ENCODE data around the gene KRTAP5-7. TPM values are rescaled to one million over a fixed set of nuclear protein-coding genes. Genes with fewer than 3 reads are reported as not detected.

KRTAP5-7 gene
- total RNA-seq, 1 experiment from 2014 or later, result not detected

- TF ChIP-seq, protein P1, sequence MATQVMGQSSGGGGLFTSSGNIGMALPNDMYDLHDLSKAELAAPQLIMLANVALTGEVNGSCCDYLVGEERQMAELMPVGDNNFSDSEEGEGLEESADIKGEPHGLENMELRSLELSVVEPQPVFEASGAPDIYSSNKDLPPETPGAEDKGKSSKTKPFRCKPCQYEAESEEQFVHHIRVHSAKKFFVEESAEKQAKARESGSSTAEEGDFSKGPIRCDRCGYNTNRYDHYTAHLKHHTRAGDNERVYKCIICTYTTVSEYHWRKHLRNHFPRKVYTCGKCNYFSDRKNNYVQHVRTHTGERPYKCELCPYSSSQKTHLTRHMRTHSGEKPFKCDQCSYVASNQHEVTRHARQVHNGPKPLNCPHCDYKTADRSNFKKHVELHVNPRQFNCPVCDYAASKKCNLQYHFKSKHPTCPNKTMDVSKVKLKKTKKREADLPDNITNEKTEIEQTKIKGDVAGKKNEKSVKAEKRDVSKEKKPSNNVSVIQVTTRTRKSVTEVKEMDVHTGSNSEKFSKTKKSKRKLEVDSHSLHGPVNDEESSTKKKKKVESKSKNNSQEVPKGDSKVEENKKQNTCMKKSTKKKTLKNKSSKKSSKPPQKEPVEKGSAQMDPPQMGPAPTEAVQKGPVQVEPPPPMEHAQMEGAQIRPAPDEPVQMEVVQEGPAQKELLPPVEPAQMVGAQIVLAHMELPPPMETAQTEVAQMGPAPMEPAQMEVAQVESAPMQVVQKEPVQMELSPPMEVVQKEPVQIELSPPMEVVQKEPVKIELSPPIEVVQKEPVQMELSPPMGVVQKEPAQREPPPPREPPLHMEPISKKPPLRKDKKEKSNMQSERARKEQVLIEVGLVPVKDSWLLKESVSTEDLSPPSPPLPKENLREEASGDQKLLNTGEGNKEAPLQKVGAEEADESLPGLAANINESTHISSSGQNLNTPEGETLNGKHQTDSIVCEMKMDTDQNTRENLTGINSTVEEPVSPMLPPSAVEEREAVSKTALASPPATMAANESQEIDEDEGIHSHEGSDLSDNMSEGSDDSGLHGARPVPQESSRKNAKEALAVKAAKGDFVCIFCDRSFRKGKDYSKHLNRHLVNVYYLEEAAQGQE (IDR thresholded peaks at IDR 0.05; ENCODE audit: low read depth), result no peak
- TF ChIP-seq EGR1 (IDR thresholded peaks at IDR 0.05; ENCODE audit: low read depth) (no peak), CBX3 (IDR thresholded peaks at IDR 0.05; ENCODE audit: low read depth) (no peak), EZH2 (IDR thresholded peaks at IDR 0.05) (no peak), POLR2AphosphoS5 (IDR thresholded peaks at IDR 0.05; ENCODE audit: low read depth, low read length) (no peak)
Measured at GRCh38 chr11:71482746-71483364, 44.2 kb upstream of the KRTAP5-7 start (continued).

- intact Hi-C loops (cut with micrococcal nuclease), result no loop called here
- H3K27ac ChIP-seq (ENCODE audit: low read depth, low read length), result no peak overlapping the region
- H3K27me3 ChIP-seq (ENCODE audit: insufficient read depth, low read length), result no peaks in the 10 kb centered on the region
- no peaks in the 10 kb centered on the region for H3K9me2 ChIP-seq (ENCODE audit: insufficient read depth)
- H3K9ac ChIP-seq (ENCODE audit: low read length), result no peak overlapping the region
- ChIA-PET POLR2A (no interaction called here), CTCF (no interaction called here), RAD21 (ENCODE audit: low non-redundant PET in 1 of 2, low total read pairs in 2 of 2, uncharacterized antibody in 2 of 2, unreplicated experiment in 2 of 2) (no interaction called here)
- DNase-seq (ENCODE audit: low read depth, low spot score) (no peak), ATAC-seq (no peak)
- H3K4me2 ChIP-seq (ENCODE audit: low read length), result no peak overlapping the region
- no peaks in the 10 kb centered on the region for H3K79me2 ChIP-seq (ENCODE audit: insufficient read depth, low read length)
- H2AFZ ChIP-seq (ENCODE audit: low read depth, low read length, poor library complexity, severe bottlenecking), result no peak overlapping the region
- H4K20me1 ChIP-seq (ENCODE audit: insufficient read depth), result no peaks in the 10 kb centered on the region
- H3K4me1 ChIP-seq (ENCODE audit: control insufficient read depth in 1 of 2, insufficient read depth in 2 of 2, low read length in 2 of 2), result peaks cover 0 to 5% of the 10 kb centered on the region in 2 experiments; a peak in 1 of 4 replicates
- H3K9me3 ChIP-seq (ENCODE audit: control insufficient read depth in 1 of 2, insufficient read depth in 1 of 2, low read depth in 1 of 2, low read length in 2 of 2), result no peaks in the 10 kb centered on the region
- peaks cover 10 to 12% of the 10 kb centered on the region in 2 experiments; a peak in 2 of 4 replicates for H3K36me3 ChIP-seq (ENCODE audit: control insufficient read depth in 1 of 2, insufficient read depth in 2 of 2, low read length in 2 of 2)
- H3K4me3 ChIP-seq (replicated peaks in 1 of 2; ENCODE audit: low read depth in 1 of 2, low read length in 2 of 2), result no peak overlapping the region
- BruUV-seq (replicated peaks), result no TSS peak
- TF ChIP-seq, protein P2, sequence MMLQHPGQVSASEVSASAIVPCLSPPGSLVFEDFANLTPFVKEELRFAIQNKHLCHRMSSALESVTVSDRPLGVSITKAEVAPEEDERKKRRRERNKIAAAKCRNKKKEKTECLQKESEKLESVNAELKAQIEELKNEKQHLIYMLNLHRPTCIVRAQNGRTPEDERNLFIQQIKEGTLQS (IDR thresholded peaks at IDR 0.05), result no peak
- TF ChIP-seq TCF7L2 (IDR thresholded peaks at IDR 0.05; ENCODE audit: borderline replicate concordance, extremely low read depth, insufficient read depth, insufficient read length) (no peak), YY1 (IDR thresholded peaks at IDR 0.05; ENCODE audit: extremely low read depth, insufficient replicate concordance, low read depth, low read length) (no peak), ZFX (IDR thresholded peaks at IDR 0.05) (no peak), EZH2 (IDR thresholded peaks at IDR 0.05) (no peak), MAX (IDR thresholded peaks at IDR 0.05) (no peak), EZH2phosphoT487 (IDR thresholded peaks at IDR 0.05; ENCODE audit: borderline replicate concordance) (no peak), SRF (IDR thresholded peaks at IDR 0.05; ENCODE audit: low read depth) (no peak), ZNF274 (IDR thresholded peaks at IDR 0.05; ENCODE audit: low read depth, low read length) (no peak)
- TF ChIP-seq, protein P3, sequence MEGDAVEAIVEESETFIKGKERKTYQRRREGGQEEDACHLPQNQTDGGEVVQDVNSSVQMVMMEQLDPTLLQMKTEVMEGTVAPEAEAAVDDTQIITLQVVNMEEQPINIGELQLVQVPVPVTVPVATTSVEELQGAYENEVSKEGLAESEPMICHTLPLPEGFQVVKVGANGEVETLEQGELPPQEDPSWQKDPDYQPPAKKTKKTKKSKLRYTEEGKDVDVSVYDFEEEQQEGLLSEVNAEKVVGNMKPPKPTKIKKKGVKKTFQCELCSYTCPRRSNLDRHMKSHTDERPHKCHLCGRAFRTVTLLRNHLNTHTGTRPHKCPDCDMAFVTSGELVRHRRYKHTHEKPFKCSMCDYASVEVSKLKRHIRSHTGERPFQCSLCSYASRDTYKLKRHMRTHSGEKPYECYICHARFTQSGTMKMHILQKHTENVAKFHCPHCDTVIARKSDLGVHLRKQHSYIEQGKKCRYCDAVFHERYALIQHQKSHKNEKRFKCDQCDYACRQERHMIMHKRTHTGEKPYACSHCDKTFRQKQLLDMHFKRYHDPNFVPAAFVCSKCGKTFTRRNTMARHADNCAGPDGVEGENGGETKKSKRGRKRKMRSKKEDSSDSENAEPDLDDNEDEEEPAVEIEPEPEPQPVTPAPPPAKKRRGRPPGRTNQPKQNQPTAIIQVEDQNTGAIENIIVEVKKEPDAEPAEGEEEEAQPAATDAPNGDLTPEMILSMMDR (IDR thresholded peaks at IDR 0.05 in 2 of 3, conservative IDR thresholded peaks at IDR 0.05 in 1 of 3; ENCODE audit: borderline replicate concordance in 1 of 3, insufficient read depth in 1 of 3, low read depth in 2 of 3, low read length in 2 of 3), result no peak
- TF ChIP-seq, protein P1 (IDR thresholded peaks at IDR 0.05; ENCODE audit: low read depth), result no peak
Measured at GRCh38 chr11:71483692-71484091, 43.4 kb upstream of the KRTAP5-7 start.
